ENCODE data around the gene AMIGO2. TPM values are rescaled to one million over a fixed set of nuclear protein-coding genes. Genes with fewer than 3 reads are reported as not detected.

The AMIGO2 gene
- total RNA-seq, 1 experiment from 2014 or later = 8.6 TPM

DNA sequence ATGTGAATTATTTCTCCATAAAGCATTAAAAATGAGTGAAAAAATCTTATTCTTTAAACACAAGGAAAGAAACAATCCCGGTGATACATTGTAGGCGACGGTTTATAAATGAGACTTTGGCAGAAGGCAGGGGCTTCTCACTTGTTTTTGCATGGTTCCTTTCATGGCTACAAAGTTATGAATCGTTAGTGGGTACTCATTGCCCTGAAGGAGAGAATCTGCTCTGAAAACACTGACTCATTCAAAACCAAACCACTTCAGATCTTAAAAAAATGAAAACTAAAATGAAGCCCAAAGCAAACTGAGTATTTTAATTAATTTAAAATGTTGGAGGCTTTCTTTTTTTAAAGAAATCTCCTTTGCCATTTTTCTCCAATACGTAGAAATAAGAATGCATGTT, 41.4 kb upstream of the AMIGO2 start:
- Histone ChIP-seq H2AK5ac (ENCODE audit: insufficient read length, low read length) (no peak overlapping the region), H3K23me2 (ENCODE audit: insufficient read length, low read depth, low read length, poor library complexity, severe bottlenecking) (no peaks in the 10 kb centered on the region), H4K91ac (ENCODE audit: insufficient read length, low read depth, low read length) (no peak overlapping the region), H3K4me1 (ENCODE audit: insufficient read depth, low read length) (no peaks in the 10 kb centered on the region), H2BK20ac (ENCODE audit: low read depth, low read length, poor library complexity, severe bottlenecking) (no peak overlapping the region), H3K27me3 (ENCODE audit: insufficient read depth, low read length) (no peaks in the 10 kb centered on the region), H3K23ac (ENCODE audit: insufficient read length, low read depth, low read length) (no peak overlapping the region), H2BK12ac (ENCODE audit: insufficient read length, low read depth, low read length) (no peak overlapping the region), H3K14ac (ENCODE audit: insufficient read depth, low read length) (no peak overlapping the region), H2BK5ac (ENCODE audit: insufficient read length, low read length) (no peak overlapping the region), H3K79me2 (ENCODE audit: insufficient read depth, low read length) (no peaks in the 10 kb centered on the region), H3K79me1 (ENCODE audit: insufficient read depth, low read depth, low read length, poor library complexity, severe bottlenecking) (no peaks in the 10 kb centered on the region), H4K5ac (ENCODE audit: insufficient read length, low read depth, low read length) (no peak overlapping the region), H4K20me1 (ENCODE audit: control insufficient read depth, insufficient read depth, insufficient read length) (no peaks in the 10 kb centered on the region), H3K18ac (ENCODE audit: insufficient read length, low read depth, low read length) (no peak overlapping the region), H4K8ac (replicated peaks; ENCODE audit: insufficient read length, low read depth, low read length) (no peak overlapping the region), H3K9ac (ENCODE audit: extremely low read depth, insufficient read length, low read length) (no peak overlapping the region), H3K56ac (ENCODE audit: insufficient read length, low read depth, low read length) (no peak overlapping the region), H2BK120ac (ENCODE audit: low read depth, low read length, poor library complexity, severe bottlenecking) (no peak overlapping the region), H2BK15ac (ENCODE audit: low read depth, low read length) (no peak overlapping the region), H3K4ac (ENCODE audit: low read depth, low read length) (no peak overlapping the region), H3K27ac (ENCODE audit: insufficient read length, low read depth, low read length) (no peak overlapping the region), H3K9me3 (ENCODE audit: control insufficient read depth, low read depth, low read length) (no peaks in the 10 kb centered on the region), H2AFZ (ENCODE audit: low read length) (no peak overlapping the region), H3K4me2 (ENCODE audit: insufficient read depth, insufficient read length, low read length) (no peak overlapping the region), H3T11ph (ENCODE audit: low read length) (no peak overlapping the region)
- TF ChIP-seq, protein P1, sequence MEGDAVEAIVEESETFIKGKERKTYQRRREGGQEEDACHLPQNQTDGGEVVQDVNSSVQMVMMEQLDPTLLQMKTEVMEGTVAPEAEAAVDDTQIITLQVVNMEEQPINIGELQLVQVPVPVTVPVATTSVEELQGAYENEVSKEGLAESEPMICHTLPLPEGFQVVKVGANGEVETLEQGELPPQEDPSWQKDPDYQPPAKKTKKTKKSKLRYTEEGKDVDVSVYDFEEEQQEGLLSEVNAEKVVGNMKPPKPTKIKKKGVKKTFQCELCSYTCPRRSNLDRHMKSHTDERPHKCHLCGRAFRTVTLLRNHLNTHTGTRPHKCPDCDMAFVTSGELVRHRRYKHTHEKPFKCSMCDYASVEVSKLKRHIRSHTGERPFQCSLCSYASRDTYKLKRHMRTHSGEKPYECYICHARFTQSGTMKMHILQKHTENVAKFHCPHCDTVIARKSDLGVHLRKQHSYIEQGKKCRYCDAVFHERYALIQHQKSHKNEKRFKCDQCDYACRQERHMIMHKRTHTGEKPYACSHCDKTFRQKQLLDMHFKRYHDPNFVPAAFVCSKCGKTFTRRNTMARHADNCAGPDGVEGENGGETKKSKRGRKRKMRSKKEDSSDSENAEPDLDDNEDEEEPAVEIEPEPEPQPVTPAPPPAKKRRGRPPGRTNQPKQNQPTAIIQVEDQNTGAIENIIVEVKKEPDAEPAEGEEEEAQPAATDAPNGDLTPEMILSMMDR (conservative IDR thresholded peaks at IDR 0.05) = no peak
- Mint-ChIP-seq H3K27me3 (ENCODE audit: low read depth) (no peaks in the 10 kb centered on the region), H3K4me1 (no peaks in the 10 kb centered on the region), H3K4me3 (no peak overlapping the region), H3K36me3 (ENCODE audit: insufficient read depth in 1 of 3, low read depth in 3 of 3) (no peaks in the 10 kb centered on the region), H3K27ac (no peak overlapping the region), H3K9me3 (peaks cover 2% of the 10 kb centered on the region in 2 experiments; a peak in 2 of 5 replicates)
- no CpG with 5 or more reads among the region's 5 CpGs for WGBS (ENCODE audit: extremely low coverage, insufficient read length, low lambda C conversion rate)
- no peak for DNase-seq
